NCI-H2196 (cell line): Measurements from ENCODE around the gene INKA1.
"Not testable (repeated sequence)": the region's sequence is repeated elsewhere in the genome, so short reads cannot be mapped to it uniquely, and the experiment has no call there.

ENCODE experiments used
- DNase-seq: peaks from one replicate; lab custom pipeline; 2025; ENCODE audit not compliant: unreplicated experiment; lab: John Stamatoyannopoulos, UW

INKA1 gene

DNA sequence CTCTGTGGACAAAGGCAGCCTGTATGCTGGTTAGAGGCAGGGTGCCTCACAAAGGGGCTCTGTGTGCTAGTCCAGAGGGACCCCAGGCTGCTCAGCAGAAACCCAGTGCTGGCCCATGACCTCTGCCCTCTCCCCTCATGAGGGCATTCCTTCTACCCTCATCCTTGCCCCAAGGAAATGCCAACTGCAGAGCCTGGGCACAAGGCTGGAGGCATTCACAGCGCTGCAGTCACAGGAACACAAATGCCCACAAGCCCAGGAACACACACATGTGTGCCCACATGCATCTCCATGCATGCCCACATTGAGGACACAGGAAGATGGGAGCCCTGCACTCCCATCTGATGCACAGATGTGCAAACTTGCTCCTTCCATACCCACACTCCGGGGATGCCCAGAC is 3.8 kb downstream of the INKA1 start:
- no peak for DNase-seq

DNA sequence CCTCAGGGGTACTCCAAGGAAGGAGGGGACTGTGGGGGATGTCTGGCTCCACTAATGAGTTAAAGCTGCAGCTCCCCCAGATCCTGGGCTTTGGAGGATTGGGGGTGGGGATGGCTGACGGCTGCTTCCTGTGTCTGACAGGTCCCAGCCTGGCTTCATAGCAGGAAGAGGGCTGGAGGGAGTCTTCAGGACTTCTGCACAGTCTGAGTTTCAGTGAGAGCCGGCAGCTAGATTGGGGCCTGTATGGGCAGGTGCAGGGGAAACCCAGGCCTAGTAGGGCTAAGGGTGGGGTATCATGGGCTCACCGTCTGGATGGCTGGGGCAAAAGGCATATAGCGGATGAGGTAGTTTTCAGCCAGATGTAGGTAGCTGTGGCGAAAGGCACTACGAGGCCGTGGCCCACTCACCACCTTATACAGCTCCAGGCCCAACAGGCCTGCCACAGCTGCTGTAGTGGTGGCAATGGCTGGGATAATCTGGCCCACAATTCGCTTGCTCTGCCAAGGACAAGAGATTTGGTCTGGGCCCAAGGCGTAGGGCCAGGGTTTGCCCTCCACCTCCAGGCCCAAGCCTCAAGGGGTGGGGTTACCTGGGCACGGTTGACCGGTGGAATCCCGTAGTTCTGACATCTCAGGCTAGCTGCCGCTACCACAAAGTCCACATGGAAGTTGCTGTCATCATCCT is 4.5 kb downstream of the INKA1 start:
- DNase-seq: no peak

GRCh38 chr3:49812916-49813496 is 9.9 kb downstream of the INKA1 start:
- no peak for DNase-seq

- DNase-seq: peak; percentile 52
Observed at GRCh38 chr3:49813497-49814174, 10.6 kb downstream of the INKA1 start, which contains the start of gene UBA7. Gene UBA7 (minus strand): TSS chr3:49813953. CDS start chr3:49813787, 166 bp downstream.

DNA sequence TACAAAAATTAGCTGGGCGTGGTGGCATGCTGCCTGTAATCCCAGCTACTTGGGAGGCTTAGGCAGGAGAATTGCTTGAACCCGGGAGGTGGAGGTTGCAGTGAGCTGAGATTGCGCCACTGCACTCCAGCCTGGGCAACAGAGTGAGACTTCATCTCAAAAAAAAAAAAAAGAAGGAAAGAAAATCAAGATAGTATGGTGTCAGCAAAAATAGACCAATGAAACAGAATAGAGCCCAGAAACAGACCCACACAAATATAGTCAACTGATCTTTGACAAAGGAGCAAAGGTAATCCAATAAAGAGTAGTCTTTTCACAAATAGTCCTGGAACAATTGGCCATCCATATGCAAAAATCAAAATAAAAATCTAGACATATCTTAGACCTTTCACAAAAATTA is 20.1 kb downstream of the INKA1 start:
- not testable (repeated sequence) for DNase-seq

- DNase-seq: no peak
Observed at GRCh38 chr3:49826016-49826415, 23.0 kb downstream of the INKA1 start.

- DNase-seq: no peak
Observed at GRCh38 chr3:49831341-49831740, 28.3 kb downstream of the INKA1 start.

- peak; percentile 64 for DNase-seq
Observed at GRCh38 chr3:49839193-49839809, 36.2 kb downstream of the INKA1 start.

- DNase-seq: no peak
Observed at GRCh38 chr3:49840388-49840787, 37.3 kb downstream of the INKA1 start.

- peak; percentile 23 for DNase-seq
Observed at GRCh38 chr3:49841126-49841696, 38.1 kb downstream of the INKA1 start.

- DNase-seq: peak; percentile 2
Observed at GRCh38 chr3:49841806-49842205, 38.7 kb downstream of the INKA1 start.

GRCh38 chr3:49842843-49843517 is 39.9 kb downstream of the INKA1 start:
- DNase-seq: peak; percentile 20

- no peak for DNase-seq
Observed at GRCh38 chr3:49844464-49845183, 41.6 kb downstream of the INKA1 start.

- no peak for DNase-seq
Observed at GRCh38 chr3:49845694-49846093, 42.6 kb downstream of the INKA1 start.
